ENCODE data around the gene B3GALT5. TPM values are rescaled to one million over a fixed set of nuclear protein-coding genes. Genes with fewer than 3 reads are reported as not detected.
"Not testable (repeated sequence)": the region's sequence is repeated elsewhere in the genome, so short reads cannot be mapped to it uniquely, and the experiment has no call there.

The B3GALT5 gene
- total RNA-seq, 1 donor from 2014 or later: 1.2 TPM

GRCh38 chr21:39666681-39667315, 54.1 kb downstream of the B3GALT5 start:
- DNase-seq (ENCODE audit: low spot score): no peak

GRCh38 chr21:39667353-39667891, 54.7 kb downstream of the B3GALT5 start:
- no peak for DNase-seq (ENCODE audit: low spot score)

DNA sequence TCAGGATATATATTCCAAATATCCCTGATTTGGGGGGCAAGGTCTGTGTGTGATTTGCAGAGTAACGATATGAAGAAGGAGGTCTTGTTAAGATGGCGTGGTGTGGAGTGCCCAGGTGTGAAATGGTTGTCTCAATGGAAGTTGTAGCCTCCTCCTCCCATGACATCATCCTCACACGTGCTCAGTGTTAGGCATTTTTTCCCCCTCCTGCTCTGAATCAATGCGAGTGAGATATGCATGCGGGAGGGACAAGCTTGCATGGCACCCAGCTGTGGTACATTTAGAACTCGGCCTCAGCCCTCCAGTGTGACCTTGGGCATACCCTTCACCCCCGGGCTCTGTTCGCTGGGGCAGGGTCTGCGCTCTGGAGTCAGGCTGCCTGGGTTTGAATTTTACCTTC, 55.6 kb downstream of the B3GALT5 start:
- DNase-seq (ENCODE audit: low spot score): no peak

DNA sequence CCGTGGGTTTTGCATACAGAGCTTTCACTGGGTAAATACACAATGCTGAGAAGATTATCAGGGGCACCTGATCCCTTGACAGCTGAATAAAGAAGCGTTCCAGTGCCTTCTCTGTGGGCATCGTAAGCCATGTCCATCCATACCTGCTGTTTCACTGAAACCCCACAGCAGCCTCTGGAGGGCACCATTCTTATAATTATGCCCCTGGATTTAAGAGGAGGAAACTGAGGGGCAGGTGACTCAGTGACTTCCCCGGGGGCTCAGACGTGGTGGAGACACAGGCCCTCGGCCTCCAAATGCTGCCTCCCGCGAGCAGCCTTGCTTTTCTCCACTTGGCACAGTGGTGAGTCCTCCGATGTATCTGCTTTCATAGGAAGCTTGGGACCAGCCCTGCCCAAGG, 56.7 kb downstream of the B3GALT5 start:
- no peak for DNase-seq (ENCODE audit: low spot score)

- no peak for DNase-seq (ENCODE audit: low spot score)
Measured at GRCh38 chr21:39669976-39670661, 57.4 kb downstream of the B3GALT5 start.

DNA sequence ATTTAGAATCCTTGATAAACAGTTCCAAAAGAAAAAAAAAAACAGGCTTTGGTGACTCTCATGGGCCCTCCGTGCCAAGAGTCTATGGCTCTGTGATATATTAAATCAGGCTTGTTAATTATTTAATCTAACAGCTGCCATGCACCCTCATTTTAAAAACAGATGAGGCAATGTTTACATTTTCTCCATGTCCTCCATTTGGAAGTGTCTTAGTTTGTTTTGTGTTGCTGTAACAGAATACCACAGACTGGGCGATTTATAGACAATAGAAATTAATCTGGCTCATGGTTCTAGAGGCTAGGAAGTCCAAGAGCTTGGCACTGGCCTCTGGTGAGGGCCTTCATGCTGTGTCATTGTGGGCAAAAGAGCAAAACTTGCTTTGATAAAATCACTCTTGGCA, 58.0 kb downstream of the B3GALT5 start:
- DNase-seq (ENCODE audit: low spot score): no peak

DNA sequence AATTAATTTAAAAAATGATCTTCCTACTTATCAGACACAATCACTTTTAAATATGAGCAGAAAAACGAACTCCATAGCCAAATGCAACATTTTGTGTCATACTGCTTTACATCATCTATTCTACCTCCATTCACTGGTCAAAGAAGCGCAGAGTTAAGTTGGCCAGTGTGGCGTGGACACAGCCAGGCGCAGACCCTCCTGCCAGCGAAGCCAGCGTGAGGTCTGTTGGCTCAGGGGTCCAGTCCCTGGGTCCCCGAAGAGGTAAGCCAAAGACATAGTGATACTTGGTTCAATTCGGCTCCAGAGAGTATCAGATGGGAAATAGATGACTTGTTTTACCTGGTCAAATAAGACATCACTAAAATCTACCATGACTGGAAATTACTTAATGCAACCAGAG, 59.2 kb downstream of the B3GALT5 start:
- no peak for DNase-seq (ENCODE audit: low spot score)

DNA sequence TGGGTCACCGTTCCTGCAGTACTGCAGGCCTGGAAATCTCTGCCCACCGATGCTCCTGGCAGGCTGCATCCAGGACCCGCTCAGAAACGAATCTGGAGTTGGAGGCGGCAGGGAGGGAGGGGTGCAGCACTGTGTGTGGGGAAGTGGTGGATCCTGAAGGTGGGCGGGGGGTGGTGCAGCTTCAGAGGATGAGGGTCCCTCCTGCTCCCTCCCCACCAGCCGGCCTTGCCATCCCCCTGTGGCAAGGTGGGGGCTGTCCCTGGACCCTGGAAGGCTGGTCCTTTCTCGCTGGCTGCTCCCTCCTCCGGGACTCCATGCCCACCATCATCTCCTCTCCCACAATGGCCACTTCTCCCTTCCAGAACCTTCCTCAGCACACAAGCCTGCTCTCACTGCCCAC, 60.4 kb downstream of the B3GALT5 start:
- no peak for DNase-seq (ENCODE audit: low spot score)

- no peak for DNase-seq (ENCODE audit: low spot score)
Measured at GRCh38 chr21:39673736-39674135, 61.0 kb downstream of the B3GALT5 start.

GRCh38 chr21:39674801-39675200, 62.1 kb downstream of the B3GALT5 start:
- no peak for DNase-seq (ENCODE audit: low spot score)

- DNase-seq (ENCODE audit: low spot score): no peak
Measured at GRCh38 chr21:39675590-39675989, 62.9 kb downstream of the B3GALT5 start.

- peak; percentile 95 for DNase-seq (ENCODE audit: low spot score)
Measured at GRCh38 chr21:39675993-39676661, 63.4 kb downstream of the B3GALT5 start.

DNA sequence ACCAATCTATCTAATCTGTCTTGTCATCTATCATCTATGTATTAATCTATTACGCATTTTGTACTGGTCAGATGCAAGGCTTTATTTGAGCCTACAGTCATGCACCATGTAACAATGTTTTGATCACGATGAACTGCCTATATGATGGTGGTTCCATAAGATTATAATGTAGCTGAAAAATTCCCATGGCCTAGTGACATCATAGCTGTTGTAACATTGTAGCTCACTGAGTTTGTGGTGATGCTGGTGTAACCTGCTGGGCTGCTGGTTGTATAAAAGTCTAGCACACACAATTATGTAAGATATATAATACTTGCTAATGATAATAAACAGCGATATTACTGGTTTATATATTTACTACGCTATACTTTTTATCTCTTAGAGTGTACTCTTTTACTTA, 67.5 kb downstream of the B3GALT5 start:
- no peak for DNase-seq (ENCODE audit: low spot score)

- no peak for DNase-seq (ENCODE audit: low spot score)
Measured at GRCh38 chr21:39681257-39681656, 68.5 kb downstream of the B3GALT5 start.

GRCh38 chr21:39681845-39682244, 69.1 kb downstream of the B3GALT5 start:
- DNase-seq (ENCODE audit: low spot score): no peak

- no peak for DNase-seq (ENCODE audit: low spot score)
Measured at GRCh38 chr21:39685236-39685635, 72.5 kb downstream of the B3GALT5 start.

- no peak for DNase-seq (ENCODE audit: low spot score)
Measured at GRCh38 chr21:39685991-39686390, 73.3 kb downstream of the B3GALT5 start.

- DNase-seq (ENCODE audit: low spot score): no peak
Measured at GRCh38 chr21:39686646-39687468, 74.1 kb downstream of the B3GALT5 start.

- no peak for DNase-seq (ENCODE audit: low spot score)
Measured at GRCh38 chr21:39688010-39688409, 75.3 kb downstream of the B3GALT5 start.

DNA sequence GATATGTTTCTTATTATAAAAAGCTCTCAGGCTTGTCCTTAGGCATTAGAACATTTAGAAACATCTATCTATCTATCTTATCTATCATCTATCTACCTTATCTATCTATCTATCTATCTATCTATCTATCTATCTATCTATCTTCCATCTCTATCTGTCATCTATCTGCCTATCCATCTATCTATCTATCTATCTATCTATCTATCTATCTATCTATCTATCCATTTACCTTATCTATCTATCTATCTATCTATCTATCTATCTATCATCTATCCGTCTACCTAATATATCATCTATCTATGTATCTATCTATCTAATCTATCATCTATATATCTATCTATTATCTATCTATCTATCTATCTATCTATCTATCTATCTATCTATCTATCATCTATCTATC, 77.1 kb downstream of the B3GALT5 start:
- DNase-seq (ENCODE audit: low spot score): not testable (repeated sequence)

DNA sequence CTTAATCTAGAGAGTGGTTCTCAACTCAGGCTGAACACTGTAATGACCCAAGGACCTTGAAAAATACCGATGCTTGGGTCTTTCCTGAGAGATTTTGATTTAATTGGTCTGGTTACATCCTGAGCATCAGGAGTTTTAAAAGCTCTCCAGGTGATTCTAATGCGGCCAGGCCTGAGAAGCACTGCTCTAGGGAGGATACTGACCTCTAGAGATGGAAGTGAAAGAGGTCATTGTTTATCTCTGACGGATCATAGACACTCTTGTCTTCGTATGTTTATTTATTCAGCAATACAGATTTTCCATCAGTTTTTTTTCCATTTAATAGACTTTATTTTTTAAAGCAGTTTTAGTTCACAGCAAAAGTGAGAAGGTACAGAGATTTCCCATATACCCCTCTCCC, 77.7 kb downstream of the B3GALT5 start:
- DNase-seq (ENCODE audit: low spot score): no peak

DNA sequence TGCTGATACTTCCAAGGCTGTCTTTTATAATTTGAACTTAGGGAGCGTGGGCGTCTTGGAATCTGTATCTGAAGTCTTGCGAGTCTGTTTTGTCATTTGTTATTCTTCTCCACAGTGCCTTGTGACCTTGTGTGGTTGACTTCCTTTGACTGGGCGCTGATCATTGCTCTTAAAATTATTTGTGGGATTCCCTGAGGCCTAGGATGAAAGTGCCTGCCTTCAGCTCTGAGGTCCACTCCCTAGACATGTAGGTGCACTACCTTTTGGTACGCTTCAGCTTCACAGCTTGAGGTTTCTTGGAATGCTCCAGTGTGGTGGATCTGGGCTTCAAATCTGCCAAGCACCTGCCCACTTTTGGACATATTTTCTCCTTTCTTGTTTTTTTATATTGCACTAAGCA, 82.0 kb downstream of the B3GALT5 start:
- no peak for DNase-seq (ENCODE audit: low spot score)

Measured in umbilical cord (tissue), 2 donors.